Hematopoietic multipotent progenitor cell treated with erythropoietin and hydrocortisone succinate and interleukin-3 and kit ligand, for 4 days (in vitro differentiated cells): Measurements from ENCODE around the gene MRPS2.
A peak's percentile ranks its signal among the peaks of the same experiment; 100 is the strongest.
"Not testable (repeated sequence)": the region's sequence is repeated elsewhere in the genome, so short reads cannot be mapped to it uniquely, and the experiment has no call there.

Source experiments
- DNase-seq: peaks from one replicate; pipeline ENCODE4 v3.0.0-alpha.2; 2015

Gene MRPS2

GRCh38 chr9:135534826-135535225 is 34.3 kb downstream of the MRPS2 start:
- DNase-seq: not testable (repeated sequence)

GRCh38 chr9:135535631-135536030 is 35.1 kb downstream of the MRPS2 start:
- not testable (repeated sequence) for DNase-seq

DNA sequence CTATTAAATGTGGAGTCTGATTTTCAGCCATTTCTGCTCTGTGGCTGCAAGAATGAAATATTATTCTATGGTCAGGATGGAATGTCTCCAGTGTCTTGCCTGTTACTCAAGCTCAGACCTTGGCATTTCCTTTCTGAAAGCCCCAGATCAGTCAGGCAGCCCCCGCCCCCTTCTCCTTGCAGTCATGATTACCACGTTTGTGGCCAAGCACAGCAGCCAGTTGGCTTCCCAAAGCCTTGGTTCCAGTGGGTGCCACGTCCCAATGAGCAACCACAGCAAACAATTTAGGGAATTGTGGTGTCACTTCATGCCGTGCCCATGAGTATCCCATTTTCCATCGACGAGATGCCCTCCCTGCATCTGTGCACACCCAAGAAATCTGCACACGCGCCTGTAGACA is 35.7 kb downstream of the MRPS2 start:
- no peak for DNase-seq

DNA sequence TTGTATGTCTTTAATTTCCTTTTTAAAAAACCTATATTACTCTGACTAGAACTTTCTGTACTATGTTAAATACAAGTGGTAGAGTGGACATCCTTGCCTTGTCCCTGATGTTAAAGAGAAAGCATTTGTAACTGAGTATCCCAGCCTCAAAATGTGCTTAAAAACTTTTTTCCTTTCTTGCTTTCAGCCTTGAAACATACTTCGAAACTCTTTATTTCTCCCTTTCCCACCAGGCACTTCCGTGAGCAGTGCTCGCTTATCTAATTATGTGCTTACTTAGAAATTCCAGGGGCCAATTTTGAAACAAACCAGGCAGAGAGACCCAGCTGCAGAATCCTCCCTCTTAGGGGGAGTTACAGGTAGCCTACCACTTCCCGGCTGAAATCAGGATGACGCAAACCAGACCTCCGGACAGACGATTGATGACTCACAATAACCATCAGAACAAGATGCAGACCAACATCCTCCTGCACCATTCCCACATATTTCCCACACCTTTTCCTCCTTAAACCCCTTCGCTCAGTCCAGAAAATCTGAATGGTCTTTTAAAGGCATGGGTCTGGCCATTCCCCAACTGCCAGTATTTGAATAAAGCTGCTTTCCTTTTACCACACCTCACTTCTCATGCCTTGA is 42.9 kb downstream of the MRPS2 start:
- DNase-seq: not testable (repeated sequence)

GRCh38 chr9:135544981-135545635 is 44.6 kb downstream of the MRPS2 start:
- no peak for DNase-seq

- not testable (repeated sequence) for DNase-seq
These were observed 45.2 kb downstream of the MRPS2 start, which contains the start of gene OBP2A for GRCh38 chr9:135545646-135546176. Gene OBP2A (plus strand): TSS chr9:135546126. CDS start chr9:135546181, 55 bp downstream.

- DNase-seq: not testable (repeated sequence)
These were observed 46.5 kb downstream of the MRPS2 start for GRCh38 chr9:135546792-135547617.

DNA sequence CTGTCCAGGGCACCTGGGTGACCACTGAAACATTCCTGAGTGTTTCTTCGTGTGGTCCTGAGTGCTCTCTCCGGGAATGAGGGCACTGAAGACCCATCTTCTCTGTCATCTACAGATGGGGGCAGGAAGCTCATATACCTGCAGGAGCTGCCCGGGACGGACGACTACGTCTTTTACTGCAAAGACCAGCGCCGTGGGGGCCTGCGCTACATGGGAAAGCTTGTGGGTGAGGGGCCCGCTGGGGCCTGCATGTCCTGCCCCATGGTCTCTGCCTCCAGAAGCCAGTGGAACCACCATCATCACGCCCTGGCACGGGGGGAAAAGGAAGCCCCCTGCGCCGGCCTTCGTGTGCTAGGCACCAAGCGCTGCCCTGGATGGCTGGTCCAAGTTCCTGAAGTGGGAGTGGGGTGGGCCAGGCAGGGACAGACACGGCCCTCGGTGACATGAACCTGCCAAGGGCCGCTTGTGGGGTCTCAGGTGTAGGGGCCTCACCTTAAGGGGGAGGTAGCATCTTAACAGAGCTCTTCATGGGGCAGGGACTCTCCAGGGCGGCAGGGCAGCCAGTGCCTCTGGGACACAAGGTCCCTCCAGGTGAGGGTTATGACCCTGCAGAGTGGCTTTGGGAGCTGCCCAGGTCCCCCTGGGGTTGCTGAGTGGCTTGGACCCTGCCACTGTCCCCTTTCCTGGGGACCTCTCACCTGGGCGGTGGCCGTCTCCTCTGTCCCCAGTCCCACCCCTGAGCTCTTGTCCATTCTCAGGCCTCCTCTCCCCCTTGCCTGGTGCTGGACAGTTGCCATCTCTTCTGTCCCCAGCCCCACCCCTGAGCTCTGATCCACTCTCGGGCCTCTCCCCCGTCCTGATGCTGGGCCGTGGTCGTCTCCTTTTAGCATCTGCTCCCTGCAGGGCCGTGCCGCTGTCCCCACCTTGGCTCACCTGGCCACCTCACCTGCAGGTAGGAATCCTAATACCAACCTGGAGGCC is 47.6 kb downstream of the MRPS2 start:
- no peak for DNase-seq

DNA sequence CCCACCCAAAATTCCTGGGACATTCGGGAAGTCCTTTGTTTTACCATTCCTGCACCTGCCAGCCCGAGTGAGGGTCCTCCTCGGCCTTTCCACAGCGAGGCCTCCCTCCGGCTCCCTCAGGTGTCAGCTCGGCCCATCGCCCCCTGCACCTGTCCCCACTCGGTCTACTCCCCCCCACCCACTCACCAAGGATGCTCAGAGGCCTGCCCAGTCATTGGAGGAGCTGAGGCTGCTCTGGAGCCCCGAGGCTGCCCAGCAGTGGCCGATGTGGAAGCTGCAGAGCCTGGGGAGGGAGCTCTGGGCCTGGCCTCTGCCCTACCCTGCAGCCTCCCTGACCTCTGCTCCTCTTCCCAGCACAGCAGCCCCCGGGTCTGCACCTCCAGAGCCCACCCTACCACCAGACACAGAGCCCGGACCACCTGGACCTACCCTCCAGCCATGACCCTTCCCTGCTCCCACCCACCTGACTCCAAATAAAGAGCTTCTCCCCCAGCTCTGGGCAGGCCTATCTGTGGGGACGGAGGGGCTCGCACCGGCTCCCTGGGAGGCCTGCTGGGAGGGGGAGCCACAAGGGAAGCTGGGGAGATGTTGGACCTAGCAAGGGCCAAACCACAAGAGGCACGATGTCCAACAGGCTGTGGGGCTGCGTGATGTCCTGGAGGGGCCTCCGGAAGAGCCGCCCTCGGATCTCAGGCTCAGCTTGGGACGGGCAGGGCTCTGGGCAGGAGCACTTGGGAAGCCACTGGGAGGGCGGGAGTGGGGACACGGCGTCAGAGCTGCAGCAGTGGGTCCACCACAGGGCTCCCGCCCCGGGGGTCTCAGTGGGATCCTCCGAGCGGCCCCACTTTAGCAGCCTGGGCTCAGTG is 49.2 kb downstream of the MRPS2 start:
- not testable (repeated sequence) for DNase-seq

DNA sequence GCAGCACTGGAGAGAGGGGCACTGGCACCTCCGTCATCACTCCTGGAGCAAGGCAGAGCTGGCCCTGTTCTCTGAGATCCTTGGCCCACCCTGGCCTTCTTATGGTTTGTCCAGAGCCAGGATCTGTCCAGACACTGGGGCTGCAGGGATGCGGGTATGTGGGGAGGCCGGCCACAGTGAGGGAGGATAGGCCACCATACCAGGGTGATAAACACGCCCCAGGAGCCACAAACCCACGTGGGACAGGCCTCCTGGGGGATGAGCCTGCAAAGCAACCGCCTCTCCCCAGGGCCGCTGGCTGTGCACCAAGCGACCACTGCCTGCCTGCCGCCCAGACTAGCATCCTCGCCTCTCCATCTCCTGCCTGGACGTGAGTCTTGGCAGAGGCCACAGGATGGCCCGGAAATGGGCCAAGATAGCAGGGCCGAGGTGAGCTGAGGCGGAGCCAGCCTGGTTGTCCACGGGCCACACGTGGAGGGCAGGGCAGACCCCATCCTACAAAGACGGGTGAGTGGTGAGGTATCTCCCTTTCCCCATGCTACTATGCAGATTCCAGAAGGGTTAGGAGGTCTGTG is 49.9 kb downstream of the MRPS2 start:
- no peak for DNase-seq

DNA sequence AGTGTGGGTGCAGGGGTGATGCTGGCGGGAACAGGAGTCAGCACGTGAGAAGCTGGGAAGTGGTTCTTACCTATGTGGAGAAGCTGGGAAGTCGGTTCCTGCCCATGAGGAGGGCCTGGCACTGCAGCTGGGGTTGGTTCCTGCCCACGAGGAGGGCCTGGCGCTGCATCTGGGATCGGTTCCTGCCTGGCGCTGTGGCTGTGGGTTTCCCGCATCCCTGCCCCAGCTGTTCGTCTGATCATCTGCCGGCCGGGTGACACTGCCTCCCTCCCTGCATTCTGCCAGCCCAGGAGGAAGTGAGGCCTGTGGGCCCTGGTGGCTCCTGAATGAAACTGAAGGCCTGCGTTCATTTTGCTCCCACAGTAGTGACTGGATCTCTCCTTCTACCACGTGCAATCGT is 50.5 kb downstream of the MRPS2 start:
- DNase-seq: no peak

DNA sequence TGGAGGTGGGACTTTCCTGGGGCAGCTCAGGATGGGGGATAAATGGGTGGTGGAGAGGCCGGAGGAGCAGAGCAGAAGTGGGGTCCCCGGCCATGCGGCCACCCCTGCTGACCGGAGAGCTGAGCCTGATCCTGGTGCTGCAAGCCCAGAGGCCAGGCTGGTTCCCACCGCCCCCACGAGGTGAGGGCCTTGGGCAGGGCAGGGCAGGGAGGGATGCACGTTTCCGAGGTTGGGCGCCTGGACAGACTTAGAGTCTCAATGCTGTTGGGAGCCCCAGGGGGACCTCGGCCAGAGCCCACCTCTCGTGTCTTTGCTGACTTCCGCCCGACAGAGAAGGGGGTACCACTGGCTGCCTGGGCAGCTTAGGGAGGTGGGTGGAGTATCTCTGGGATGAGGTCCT is 51.0 kb downstream of the MRPS2 start:
- no peak for DNase-seq

DNA sequence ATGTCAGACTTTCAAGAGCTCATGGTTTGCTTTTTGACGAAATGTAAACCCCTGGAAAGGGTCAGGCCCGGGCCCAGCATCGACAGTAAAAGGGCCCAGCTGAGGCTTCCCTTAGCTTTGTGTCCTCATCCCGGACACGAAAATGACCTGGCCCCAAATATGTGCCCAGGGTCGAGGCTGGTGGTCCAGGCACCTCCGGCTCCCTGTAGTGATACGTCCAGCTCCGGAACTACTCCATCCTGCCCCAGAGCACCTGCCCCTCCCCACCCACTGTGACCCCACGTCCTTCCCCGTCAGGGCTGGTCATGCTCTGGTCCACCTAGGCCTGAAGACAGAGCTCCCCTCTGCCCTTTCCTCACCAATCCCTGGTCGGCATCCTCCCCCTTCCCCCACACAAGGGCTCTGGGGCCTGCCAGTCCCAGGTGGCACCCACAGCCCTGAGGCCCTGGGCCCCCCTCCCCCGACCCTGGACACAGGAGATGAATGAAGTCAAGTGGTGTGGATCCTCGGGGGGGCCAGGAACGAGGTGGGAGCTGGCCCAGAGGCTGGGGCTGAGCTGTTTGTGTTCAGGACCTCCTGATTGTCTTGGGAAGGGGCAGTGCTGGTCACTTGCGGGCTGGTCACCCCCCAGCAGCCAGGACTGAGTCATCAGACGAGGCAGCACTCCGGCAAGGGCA is 51.7 kb downstream of the MRPS2 start:
- no peak for DNase-seq

GRCh38 chr9:135552698-135553171 is 52.3 kb downstream of the MRPS2 start:
- peak; percentile 10 for DNase-seq
